Calu3 (cell line): ENCODE measurements around the gene INKA1. TPM values are rescaled to one million over a fixed set of nuclear protein-coding genes. Genes with fewer than 3 reads are reported as not detected.

ENCODE experiments used
- BruUV-seq: library from RNA; stranded (reverse); fragments of 400-500 nt; replicated peaks from 2 replicates; lab custom pipeline; 2021; lab: Mats Ljungman, UMichigan
- CTCF ChIA-PET: fragments of 300-600 bp; sonication (Branson Sonifier 250); formaldehyde crosslinking; loops from one replicate; lab custom pipeline; 2022; ENCODE audit warnings: antibody characterized with exemption; lab: Charles Lee
- DNase-seq: peaks from one replicate; pipeline ENCODE4 v3.0.0; 2022
- H3K27ac Mint-ChIP-seq: one replicate; pipeline ENCODE4 v1.8.0; 2022; ENCODE audit warnings: mixed read lengths; ENCODE audit not compliant: unreplicated experiment
- H3K27me3 Mint-ChIP-seq: one replicate; pipeline ENCODE4 v1.8.0; 2022; ENCODE audit warnings: mixed read lengths; ENCODE audit not compliant: unreplicated experiment
- H3K36me3 Mint-ChIP-seq: one replicate; pipeline ENCODE4 v1.8.0; 2022; ENCODE audit warnings: mild to moderate bottlenecking, moderate library complexity, mixed read lengths; ENCODE audit not compliant: insufficient read depth, unreplicated experiment
- H3K4me1 Mint-ChIP-seq: one replicate; pipeline ENCODE4 v1.8.0; 2022; ENCODE audit warnings: mild to moderate bottlenecking, low read depth, mixed read lengths; ENCODE audit not compliant: unreplicated experiment
- H3K4me3 Mint-ChIP-seq: one replicate; pipeline ENCODE4 v1.8.0; 2022; ENCODE audit warnings: mild to moderate bottlenecking, low read depth, moderate library complexity, mixed read lengths; ENCODE audit not compliant: unreplicated experiment
- H3K9me3 Mint-ChIP-seq: one replicate; pipeline ENCODE4 v1.8.0; 2022; ENCODE audit warnings: low read depth, mixed read lengths; ENCODE audit not compliant: unreplicated experiment
- CTCF ChIP-seq: fragments of 200-600 bp; IDR thresholded peaks from one replicate; pipeline ENCODE4 v1.8.0; 2022; ENCODE audit warnings: antibody characterized with exemption; ENCODE audit not compliant: unreplicated experiment
- intact Hi-C: fragments of 100-400 bp; cut with micrococcal nuclease; formaldehyde crosslinking; loops from one replicate; pipeline ENCODE4 v1.10.0; 2022; ENCODE audit not compliant: unreplicated experiment
- total RNA-seq: library from RNA; stranded (reverse); gene quantifications from 2 replicates; pipeline ENCODE4 v1.2.3, GENCODE V29; 2022

The INKA1 gene
- total RNA-seq, 1 experiment from 2014 or later = 0.35 TPM

GRCh38 chr3:49793486-49794085, 9.5 kb upstream of the INKA1 start:
- DNase-seq = no peak
- no TSS peak for BruUV-seq
- Mint-ChIP-seq H3K27me3 (peaks cover 25% of the 10 kb centered on the region), H3K27ac (no peak overlapping the region), H3K4me3 (no peak overlapping the region), H3K9me3 (no peaks in the 10 kb centered on the region), H3K4me1 (no peaks in the 10 kb centered on the region), H3K36me3 (peaks cover 5% of the 10 kb centered on the region)
- intact Hi-C loops = no loop called here
- no peak for TF ChIP-seq CTCF
- CTCF ChIA-PET = no interaction called here

- no TSS peak for BruUV-seq
- intact Hi-C loops = no loop called here
- no peaks in the 10 kb centered on the region for H3K9me3 Mint-ChIP-seq
- no peaks in the 10 kb centered on the region for H3K4me1 Mint-ChIP-seq
- no peak overlapping the region for H3K27ac Mint-ChIP-seq
- H3K4me3 Mint-ChIP-seq = no peak overlapping the region
- H3K27me3 Mint-ChIP-seq = peaks cover 25% of the 10 kb centered on the region
- peaks cover 5% of the 10 kb centered on the region for H3K36me3 Mint-ChIP-seq
- TF ChIP-seq CTCF = no peak
- CTCF ChIA-PET = no interaction called here
- no peak for DNase-seq
Measured at GRCh38 chr3:49794431-49794830, 8.6 kb upstream of the INKA1 start.

GRCh38 chr3:49794926-49795905, 7.8 kb upstream of the INKA1 start:
- Mint-ChIP-seq H3K9me3 (no peaks in the 10 kb centered on the region), H3K36me3 (peaks cover 1% of the 10 kb centered on the region), H3K27me3 (peaks cover 25% of the 10 kb centered on the region), H3K27ac (no peak overlapping the region), H3K4me1 (no peaks in the 10 kb centered on the region), H3K4me3 (no peak overlapping the region)
- no peak for TF ChIP-seq CTCF
- DNase-seq = no peak
- intact Hi-C loops = no loop called here
- CTCF ChIA-PET = no interaction called here
- BruUV-seq = no TSS peak

- no peak for DNase-seq
- CTCF ChIA-PET = interaction anchor here (0.7 kb wide), 1 partner anchor 51 kb away, joined by 3 read pairs; no protein-coding TSS in a partner anchor
- H3K4me1 Mint-ChIP-seq = peaks cover 12% of the 10 kb centered on the region
- peaks cover 25% of the 10 kb centered on the region for H3K27me3 Mint-ChIP-seq
- H3K4me3 Mint-ChIP-seq = no peak overlapping the region
- H3K36me3 Mint-ChIP-seq = peaks cover 12% of the 10 kb centered on the region
- intact Hi-C loops = no loop called here
- H3K27ac Mint-ChIP-seq = no peak overlapping the region
- no TSS peak for BruUV-seq
- TF ChIP-seq CTCF = no peak
- H3K9me3 Mint-ChIP-seq = no peaks in the 10 kb centered on the region
Measured at GRCh38 chr3:49799105-49799504, 4.0 kb upstream of the INKA1 start.
